CD4-positive, alpha-beta memory T cell (primary cell): Measurements from ENCODE around the gene NGF. TPM values are rescaled to one million over a fixed set of nuclear protein-coding genes. Genes with fewer than 3 reads are reported as not detected.
"Not testable (repeated sequence)": the region's sequence is repeated elsewhere in the genome, so short reads cannot be mapped to it uniquely, and the experiment has no call there.

Experiments used
- CTCF ChIA-PET: fragments of 350-600 bp; sonication (Branson Sonifier 250); formaldehyde crosslinking; loops from one replicate; lab custom pipeline; 2021; ENCODE audit warnings: inconsistent platforms; ENCODE audit not compliant: partially characterized antibody; lab: Charles Lee
- POLR2A ChIA-PET: fragments of 350-600 bp; sonication (Branson Sonifier 250); formaldehyde crosslinking; loops from one replicate; lab custom pipeline; 2021; ENCODE audit not compliant: partially characterized antibody; lab: Charles Lee
- DNase-seq, 5 donors: peaks; one replicate each; pipeline versions ENCODE4 v3.0.0 to v3.0.0-alpha.2; 2020 to 2022; ENCODE audit warnings: mixed read lengths in 1 of 5
- H3K27ac ChIP-seq: one replicate; pipeline ENCODE4 v1.7.0; 2013; ENCODE audit warnings: low read depth, low read length
- H3K27me3 ChIP-seq: 2 replicates; pipeline ENCODE4 v1.7.0; 2013; ENCODE audit warnings: mild to moderate bottlenecking, low read length, moderate library complexity; ENCODE audit not compliant: insufficient read depth
- H3K36me3 ChIP-seq: 2 replicates; pipeline ENCODE4 v1.7.0; 2013; ENCODE audit warnings: mild to moderate bottlenecking, low read length, moderate library complexity; ENCODE audit not compliant: insufficient read depth
- H3K4me1 ChIP-seq: 2 replicates; pipeline ENCODE4 v1.7.0; 2013; ENCODE audit warnings: mild to moderate bottlenecking, low read length, moderate library complexity; ENCODE audit not compliant: insufficient read depth
- H3K4me3 ChIP-seq, 2 donors: one replicate each; pipeline ENCODE4 v1.7.0; 2013; ENCODE audit warnings: low read length in 2 of 2, mild to moderate bottlenecking in 1 of 2
- H3K9me3 ChIP-seq, 2 donors: one replicate each; pipeline ENCODE4 v1.7.0; 2013; ENCODE audit warnings: low read length in 2 of 2, control low read depth in 1 of 2; ENCODE audit not compliant: control insufficient read depth in 1 of 2
- H3K27ac Mint-ChIP-seq, 7 donors: one replicate each; pipeline ENCODE4 v1.8.0; 2020 to 2021; ENCODE audit warnings: mixed read lengths in 7 of 7, mild to moderate bottlenecking in 6 of 7, inconsistent platforms in 3 of 7, moderate library complexity in 3 of 7
- H3K27me3 Mint-ChIP-seq, 2 donors: one replicate each; pipeline ENCODE4 v1.8.0; 2020 to 2021; ENCODE audit warnings: mixed read lengths in 2 of 2
- H3K36me3 Mint-ChIP-seq, 2 donors: one replicate each; pipeline ENCODE4 v1.8.0; 2020 to 2021; ENCODE audit warnings: mixed read lengths in 2 of 2, inconsistent platforms in 1 of 2, mild to moderate bottlenecking in 1 of 2
- H3K4me1 Mint-ChIP-seq, 4 donors: one replicate each; pipeline ENCODE4 v1.8.0; 2020 to 2021; ENCODE audit warnings: mixed read lengths in 4 of 4, mild to moderate bottlenecking in 1 of 4
- H3K4me3 Mint-ChIP-seq, 8 donors: one replicate each; pipeline ENCODE4 v1.8.0; 2020 to 2021; ENCODE audit warnings: mixed read lengths in 8 of 8, mild to moderate bottlenecking in 7 of 8, moderate library complexity in 6 of 8, inconsistent platforms in 3 of 8
- H3K9me3 Mint-ChIP-seq, 8 donors: one replicate each; pipeline ENCODE4 v1.8.0; 2020 to 2021; ENCODE audit warnings: mixed read lengths in 8 of 8, mild to moderate bottlenecking in 5 of 8, inconsistent platforms in 3 of 8, moderate library complexity in 1 of 8
- intact Hi-C: fragments of 100-400 bp; cut with micrococcal nuclease; formaldehyde crosslinking; loops from one replicate; pipeline ENCODE4 v1.15.1; 2023
- polyA plus RNA-seq, 2 donors: library from polyadenylated mRNA; unstranded; fragments of 300-500 nt; fragmentation: Illumina TruSeq; gene quantifications; one replicate each; pipeline ENCODE4 v1.2.3, GENCODE V29; 2021
- total RNA-seq, 2 experiments: library from RNA; stranded (reverse); gene quantifications; one replicate each; pipeline ENCODE4 v1.2.3, GENCODE V29; 2021

Gene NGF
- total and polyA plus RNA-seq, 4 experiments from 2014 or later: not detected

- ChIA-PET CTCF (no interaction called here), POLR2A (no interaction called here)
- no peaks in the 10 kb centered on the region for H3K4me1 Mint-ChIP-seq
- H3K27ac Mint-ChIP-seq: no peak overlapping the region
- no peaks in the 10 kb centered on the region for H3K9me3 Mint-ChIP-seq
- Histone ChIP-seq H3K9me3 (no peaks in the 10 kb centered on the region), H3K36me3 (no peaks in the 10 kb centered on the region), H3K4me1 (no peaks in the 10 kb centered on the region), H3K27ac (no peak overlapping the region), H3K27me3 (no peaks in the 10 kb centered on the region), H3K4me3 (no peak overlapping the region)
- no peaks in the 10 kb centered on the region for H3K36me3 Mint-ChIP-seq
- intact Hi-C loops: no loop called here
- no peak for DNase-seq
- no peak overlapping the region for H3K4me3 Mint-ChIP-seq
- peaks cover 6 to 7% of the 10 kb centered on the region in 2 donors for H3K27me3 Mint-ChIP-seq
Observed at GRCh38 chr1:115314765-115315164, 23.3 kb downstream of the NGF start.

DNA sequence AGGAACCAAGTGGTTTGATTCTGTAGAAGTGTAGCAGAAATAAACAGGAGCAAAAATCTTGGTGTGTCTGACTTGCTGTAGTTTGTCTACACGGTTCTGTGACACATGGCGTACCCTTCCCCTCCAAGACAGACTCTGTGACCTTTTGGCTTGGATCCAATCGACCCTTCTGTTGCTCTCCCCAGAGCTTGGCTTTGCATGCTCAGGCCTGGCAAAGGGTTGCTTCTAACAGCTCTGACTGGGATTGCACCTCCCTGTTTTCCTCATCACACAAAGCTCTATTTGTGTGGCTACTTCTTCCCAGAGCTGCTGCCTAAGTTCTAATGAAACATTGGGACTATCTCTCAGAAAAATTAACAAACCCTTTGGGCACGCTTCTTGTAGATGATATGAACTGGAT is 24.0 kb downstream of the NGF start:
- POLR2A ChIA-PET: no interaction called here
- peaks cover 4 to 6% of the 10 kb centered on the region in 2 donors for H3K27me3 Mint-ChIP-seq
- CTCF ChIA-PET: no interaction called here

DNA sequence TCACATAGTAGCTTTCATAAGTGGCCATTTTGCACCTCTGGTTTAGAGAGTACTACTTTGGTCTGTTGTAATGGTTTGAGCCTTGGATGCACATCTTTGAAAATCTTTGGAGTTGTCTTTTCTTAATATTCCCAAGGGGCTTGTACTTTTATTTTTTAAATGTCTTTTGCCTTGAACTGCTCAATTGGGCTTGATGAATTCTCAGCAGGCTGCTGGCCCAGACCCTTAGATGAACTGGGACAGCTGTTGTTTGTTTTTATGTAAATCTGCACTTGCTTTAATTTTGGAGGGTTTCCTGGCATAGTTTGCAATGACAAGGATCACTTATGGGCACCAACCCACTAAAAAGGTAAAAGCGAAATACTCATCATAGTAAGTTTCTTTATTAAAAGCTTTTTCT is 24.9 kb downstream of the NGF start:
- Histone ChIP-seq H3K27ac (no peak overlapping the region), H3K36me3 (no peaks in the 10 kb centered on the region), H3K9me3 (no peaks in the 10 kb centered on the region), H3K27me3 (no peaks in the 10 kb centered on the region), H3K4me1 (no peaks in the 10 kb centered on the region), H3K4me3 (no peak overlapping the region)
- intact Hi-C loops: no loop called here
- H3K27me3 Mint-ChIP-seq: peaks cover 3 to 5% of the 10 kb centered on the region in 2 donors
- ChIA-PET CTCF (no interaction called here), POLR2A (no interaction called here)
- DNase-seq: no peak
- no peak overlapping the region for H3K27ac Mint-ChIP-seq
- no peaks in the 10 kb centered on the region for H3K36me3 Mint-ChIP-seq
- no peaks in the 10 kb centered on the region for H3K4me1 Mint-ChIP-seq
- no peak overlapping the region for H3K4me3 Mint-ChIP-seq
- no peaks in the 10 kb centered on the region for H3K9me3 Mint-ChIP-seq

More for the DNA sequence above, 24.0 kb downstream of the NGF start:
- H3K9me3 Mint-ChIP-seq: no peaks in the 10 kb centered on the region
- intact Hi-C loops: no loop called here
- no peaks in the 10 kb centered on the region for H3K36me3 Mint-ChIP-seq
- H3K27ac Mint-ChIP-seq: no peak overlapping the region
- H3K36me3 ChIP-seq: no peaks in the 10 kb centered on the region
- H3K27me3 ChIP-seq: no peaks in the 10 kb centered on the region
- H3K9me3 ChIP-seq: no peaks in the 10 kb centered on the region
- H3K27ac ChIP-seq: no peak overlapping the region
- no peaks in the 10 kb centered on the region for H3K4me1 ChIP-seq
- no peak for DNase-seq
- no peaks in the 10 kb centered on the region for H3K4me1 Mint-ChIP-seq
- no peak overlapping the region for H3K4me3 ChIP-seq
- no peak overlapping the region for H3K4me3 Mint-ChIP-seq

DNA sequence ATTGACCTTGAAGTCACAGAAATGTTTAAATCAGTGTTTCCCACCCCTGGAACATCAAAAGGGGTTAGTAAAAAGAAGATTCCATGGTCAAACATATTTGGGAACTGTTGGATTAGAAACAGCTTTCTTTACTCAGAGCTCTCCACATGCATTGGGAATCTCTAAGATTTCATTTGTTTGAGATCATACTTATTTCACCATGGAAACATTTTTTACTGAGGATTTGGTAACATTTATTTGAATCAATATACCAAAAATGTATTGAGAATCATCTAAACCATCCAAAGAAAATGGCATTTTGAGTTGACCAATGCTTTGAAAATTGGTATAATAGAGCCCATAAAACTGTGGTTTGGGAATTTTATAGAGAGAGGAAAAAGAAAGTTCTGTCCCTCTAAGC is 25.3 kb downstream of the NGF start:
- DNase-seq: no peak
- Mint-ChIP-seq H3K27ac (no peak overlapping the region), H3K4me1 (no peaks in the 10 kb centered on the region), H3K4me3 (no peak overlapping the region), H3K27me3 (peaks cover 2 to 3% of the 10 kb centered on the region in 2 donors), H3K36me3 (no peaks in the 10 kb centered on the region), H3K9me3 (no peaks in the 10 kb centered on the region)
- no peak overlapping the region for H3K27ac ChIP-seq
- intact Hi-C loops: no loop called here
- no peaks in the 10 kb centered on the region for H3K4me1 ChIP-seq
- H3K27me3 ChIP-seq: no peaks in the 10 kb centered on the region
- no peaks in the 10 kb centered on the region for H3K9me3 ChIP-seq
- POLR2A ChIA-PET: no interaction called here
- H3K36me3 ChIP-seq: no peaks in the 10 kb centered on the region
- no peak overlapping the region for H3K4me3 ChIP-seq
- CTCF ChIA-PET: no interaction called here

DNA sequence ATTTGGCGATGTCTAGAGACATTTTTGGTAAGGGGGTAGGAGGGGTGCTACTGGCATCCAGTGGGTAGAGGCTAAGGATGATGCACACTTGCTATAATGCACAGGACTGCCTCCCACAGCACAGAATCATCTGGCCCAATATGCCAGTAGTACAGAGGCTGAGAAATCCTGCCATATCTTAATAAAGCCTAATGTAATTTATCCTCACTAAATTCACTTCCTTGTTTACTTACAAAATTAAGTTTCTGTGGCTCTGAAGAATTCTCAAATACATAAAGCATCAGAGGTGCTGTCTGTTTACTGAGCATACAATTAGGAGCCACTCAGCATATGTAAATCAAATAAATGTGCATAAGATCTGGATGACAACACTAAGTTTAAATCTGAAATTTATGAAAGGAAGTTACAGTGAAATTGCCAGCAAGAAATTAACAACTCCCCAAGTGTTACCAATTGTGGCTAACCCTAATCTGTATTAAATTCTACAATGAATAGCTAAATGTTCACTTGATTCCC is 26.5 kb downstream of the NGF start:
- H3K36me3 Mint-ChIP-seq: no peaks in the 10 kb centered on the region
- H3K27me3 Mint-ChIP-seq: peaks cover 2% of the 10 kb centered on the region in 2 donors
- Histone ChIP-seq H3K9me3 (no peaks in the 10 kb centered on the region), H3K27me3 (no peaks in the 10 kb centered on the region), H3K36me3 (no peaks in the 10 kb centered on the region), H3K27ac (no peak overlapping the region), H3K4me3 (no peak overlapping the region), H3K4me1 (no peaks in the 10 kb centered on the region)
- CTCF ChIA-PET: no interaction called here
- no peaks in the 10 kb centered on the region for H3K9me3 Mint-ChIP-seq
- DNase-seq: no peak
- H3K4me3 Mint-ChIP-seq: no peak overlapping the region
- no peak overlapping the region for H3K27ac Mint-ChIP-seq
- POLR2A ChIA-PET: no interaction called here
- intact Hi-C loops: no loop called here
- H3K4me1 Mint-ChIP-seq: no peaks in the 10 kb centered on the region

DNA sequence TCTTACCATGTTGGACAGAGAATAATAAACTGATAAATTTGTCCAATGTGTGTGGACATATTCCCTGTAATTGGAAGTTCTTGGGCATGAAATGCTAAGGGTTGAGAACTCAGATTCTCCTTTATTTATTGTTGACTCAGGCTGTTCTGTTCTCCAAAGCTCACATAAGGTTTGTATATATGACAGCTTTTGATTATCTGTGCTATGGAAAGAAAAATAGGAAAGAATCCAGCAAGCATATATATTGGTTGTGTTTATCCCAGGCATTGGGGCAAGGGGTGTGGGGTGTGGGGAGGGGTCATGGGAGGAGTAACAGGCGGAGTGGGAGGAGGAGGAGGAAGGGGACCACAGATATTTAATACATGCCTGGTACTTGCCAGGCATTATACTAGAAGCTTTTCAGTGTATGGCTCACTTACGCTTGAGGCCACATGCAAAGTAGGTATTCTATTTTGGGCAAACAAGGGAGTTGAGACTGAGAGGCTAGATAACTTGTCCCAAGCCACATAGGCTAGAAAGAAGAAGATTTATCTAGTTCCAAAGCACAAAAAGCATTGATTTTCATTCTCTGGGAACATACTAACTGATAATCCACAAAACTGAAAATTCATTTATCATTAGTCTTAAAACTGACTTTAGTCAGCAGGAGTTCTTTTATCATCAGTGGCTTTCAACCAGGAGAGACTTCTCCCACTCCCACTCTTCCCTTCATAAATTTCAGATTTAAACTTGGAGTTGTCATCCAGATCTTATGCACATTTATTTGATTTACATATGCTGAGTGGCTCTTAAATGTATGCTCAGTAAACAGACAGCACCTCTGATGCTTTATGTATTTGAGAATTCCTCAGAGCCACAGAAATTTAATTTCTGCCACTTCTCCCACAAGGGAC is 27.2 kb downstream of the NGF start:
- Histone ChIP-seq H3K4me3 (no peak overlapping the region), H3K27ac (no peak overlapping the region), H3K27me3 (no peaks in the 10 kb centered on the region), H3K9me3 (no peaks in the 10 kb centered on the region), H3K36me3 (no peaks in the 10 kb centered on the region), H3K4me1 (no peaks in the 10 kb centered on the region)
- intact Hi-C loops: no loop called here
- no peak for DNase-seq
- H3K4me3 Mint-ChIP-seq: no peak overlapping the region
- no peak overlapping the region for H3K27ac Mint-ChIP-seq
- POLR2A ChIA-PET: no interaction called here
- H3K36me3 Mint-ChIP-seq: no peaks in the 10 kb centered on the region
- no peaks in the 10 kb centered on the region for H3K4me1 Mint-ChIP-seq
- H3K9me3 Mint-ChIP-seq: no peaks in the 10 kb centered on the region
- H3K27me3 Mint-ChIP-seq: peaks cover 2% of the 10 kb centered on the region in 2 donors
- CTCF ChIA-PET: no interaction called here

GRCh38 chr1:115309504-115309903 is 28.5 kb downstream of the NGF start:
- POLR2A ChIA-PET, H3K27ac ChIP-seq: not testable (repeated sequence)

More at GRCh38 chr1:115309504-115309903, 28.5 kb downstream of the NGF start:
- intact Hi-C loops, H3K9me3 Mint-ChIP-seq, H3K27ac Mint-ChIP-seq, H3K9me3 ChIP-seq, DNase-seq, H3K4me1 Mint-ChIP-seq, H3K4me1 ChIP-seq, H3K36me3 ChIP-seq, H3K4me3 ChIP-seq, H3K27me3 ChIP-seq, CTCF ChIA-PET, H3K27me3 Mint-ChIP-seq, H3K36me3 Mint-ChIP-seq, H3K4me3 Mint-ChIP-seq: not testable (repeated sequence)
